Measurements from ENCODE around the gene PRKCA. TPM values are rescaled to one million over a fixed set of nuclear protein-coding genes. Genes with fewer than 3 reads are reported as not detected.

PRKCA gene
- total RNA-seq, 1 experiment from 2014 or later = 22.6 TPM

DNA sequence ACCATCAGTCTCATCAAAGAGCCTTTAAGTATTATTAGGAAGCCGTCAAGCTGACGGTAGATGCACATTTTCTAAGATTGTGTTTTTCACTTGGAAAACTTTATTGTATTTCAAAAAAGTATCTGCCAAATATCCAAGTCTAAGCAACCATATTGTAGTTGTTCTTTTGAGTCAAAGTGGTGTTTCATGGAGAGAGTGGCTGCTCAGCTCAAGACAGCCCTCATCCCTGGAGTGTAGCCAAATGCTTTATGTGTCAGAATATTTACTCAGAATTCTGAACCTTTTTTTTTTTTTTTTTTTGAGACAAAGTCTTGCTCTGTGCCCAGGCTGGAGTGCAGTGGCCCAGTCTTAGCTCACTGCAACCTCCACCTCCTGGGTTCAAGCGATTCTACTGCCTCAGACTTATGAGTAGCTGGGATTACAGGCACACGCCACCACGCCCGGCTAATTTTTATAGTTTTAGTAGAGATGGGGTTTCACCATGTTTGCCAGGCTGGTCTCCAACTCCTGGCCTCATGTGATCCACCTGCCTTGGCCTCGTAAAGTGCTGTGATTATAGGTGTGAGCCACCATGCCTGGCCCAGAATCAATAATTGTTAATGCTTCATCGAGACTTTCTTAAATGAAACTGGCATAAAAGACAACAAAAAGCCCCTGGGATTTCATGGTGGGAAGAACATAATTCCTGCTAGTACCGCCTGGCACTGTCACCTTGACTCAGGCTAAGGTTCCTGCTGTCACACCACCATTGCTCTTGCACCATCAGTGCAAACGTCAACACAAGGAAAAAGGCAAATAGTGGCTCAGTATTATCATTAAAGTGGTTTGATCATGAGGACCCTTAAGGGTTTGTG is 45.5 kb downstream of the PRKCA start:
- H3K4me3 ChIP-seq (ENCODE audit: low read length) = peak overlapping the region; percentile 51; the same call in 1 of the 2 replicates
- no peaks in the 10 kb centered on the region for H3K9me2 ChIP-seq (replicated peaks; ENCODE audit: low read length)
- peak overlapping the region; percentile 90 for H3K27ac ChIP-seq (ENCODE audit: low read length)
- TF ChIP-seq, protein P1, sequence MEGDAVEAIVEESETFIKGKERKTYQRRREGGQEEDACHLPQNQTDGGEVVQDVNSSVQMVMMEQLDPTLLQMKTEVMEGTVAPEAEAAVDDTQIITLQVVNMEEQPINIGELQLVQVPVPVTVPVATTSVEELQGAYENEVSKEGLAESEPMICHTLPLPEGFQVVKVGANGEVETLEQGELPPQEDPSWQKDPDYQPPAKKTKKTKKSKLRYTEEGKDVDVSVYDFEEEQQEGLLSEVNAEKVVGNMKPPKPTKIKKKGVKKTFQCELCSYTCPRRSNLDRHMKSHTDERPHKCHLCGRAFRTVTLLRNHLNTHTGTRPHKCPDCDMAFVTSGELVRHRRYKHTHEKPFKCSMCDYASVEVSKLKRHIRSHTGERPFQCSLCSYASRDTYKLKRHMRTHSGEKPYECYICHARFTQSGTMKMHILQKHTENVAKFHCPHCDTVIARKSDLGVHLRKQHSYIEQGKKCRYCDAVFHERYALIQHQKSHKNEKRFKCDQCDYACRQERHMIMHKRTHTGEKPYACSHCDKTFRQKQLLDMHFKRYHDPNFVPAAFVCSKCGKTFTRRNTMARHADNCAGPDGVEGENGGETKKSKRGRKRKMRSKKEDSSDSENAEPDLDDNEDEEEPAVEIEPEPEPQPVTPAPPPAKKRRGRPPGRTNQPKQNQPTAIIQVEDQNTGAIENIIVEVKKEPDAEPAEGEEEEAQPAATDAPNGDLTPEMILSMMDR (conservative IDR thresholded peaks at IDR 0.05; ENCODE audit: low read depth, low read length) = no peak
- ATAC-seq (peak; percentile 24), DNase-seq (peak; percentile 83)
- H3K36me3 ChIP-seq (ENCODE audit: low read depth, low read length) = no peaks in the 10 kb centered on the region
- peaks cover 17% of the 10 kb centered on the region for H3F3A ChIP-seq (ENCODE audit: low read length, unreplicated experiment)
- BruUV-seq (replicated peaks) = no TSS peak
- no peaks in the 10 kb centered on the region for H3K9me3 ChIP-seq (ENCODE audit: low read length)
- no peak overlapping the region for H3K9ac ChIP-seq (ENCODE audit: low read length)
- H3K4me1 ChIP-seq (ENCODE audit: insufficient read depth, low read length) = peaks cover 62% of the 10 kb centered on the region
- intact Hi-C loops (cut with micrococcal nuclease) = loop anchor here (1.0 to 5.0 kb wide), 7 partner anchors 26 to 277 kb away; no protein-coding TSS in a partner anchor
- no peak overlapping the region for H2AFZ ChIP-seq (ENCODE audit: low read length)
- CTCF ChIA-PET = no interaction called here
- no peaks in the 10 kb centered on the region for H3K27me3 ChIP-seq (ENCODE audit: low read length)
- H3K4me2 ChIP-seq (ENCODE audit: low read length) = peak overlapping the region; percentile 84
- POLR2A ChIA-PET (ENCODE audit: unreplicated experiment) = interaction anchor here (0.6 kb wide), 2 partner anchors 21 to 34 kb away, joined by 4 to 8 read pairs; no protein-coding TSS in a partner anchor
- no peaks in the 10 kb centered on the region for H4K20me1 ChIP-seq (ENCODE audit: low read length)
- H3K79me2 ChIP-seq (ENCODE audit: low read length) = peaks cover 76% of the 10 kb centered on the region

DNA sequence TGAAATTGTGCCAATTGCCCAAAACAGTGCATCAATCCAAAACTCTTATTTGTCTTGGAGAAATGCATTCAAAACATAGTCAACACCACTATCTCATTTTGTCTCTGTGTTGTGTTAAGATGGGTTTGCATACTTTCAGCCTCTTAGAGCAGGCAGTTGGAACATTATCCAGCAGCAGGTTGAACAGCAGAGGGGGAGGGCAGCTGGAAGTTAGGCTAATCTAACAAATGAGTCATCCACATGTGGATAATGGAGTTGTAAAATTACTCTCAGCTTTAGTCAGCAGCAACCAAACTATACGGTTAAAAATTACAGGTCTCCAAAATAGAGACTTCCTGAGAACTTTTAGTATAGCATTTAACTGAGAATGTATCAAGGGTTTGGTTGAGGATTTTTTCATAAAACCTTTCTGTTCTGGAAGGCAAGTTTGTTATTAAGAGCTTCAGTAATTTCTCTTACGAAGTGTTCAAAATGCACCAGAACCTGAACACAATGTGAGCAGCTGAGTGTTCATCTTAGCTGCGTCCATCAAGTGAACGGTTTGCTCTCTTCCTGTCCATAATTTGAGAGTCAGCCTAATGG is 46.3 kb downstream of the PRKCA start:
- Histone ChIP-seq H3K9me2 (replicated peaks; ENCODE audit: low read length) (no peaks in the 10 kb centered on the region), H3K4me2 (ENCODE audit: low read length) (peak overlapping the region; percentile 84), H3K4me3 (ENCODE audit: low read length) (peak overlapping the region; percentile 51), H4K20me1 (ENCODE audit: low read length) (no peaks in the 10 kb centered on the region), H3K27me3 (ENCODE audit: low read length) (no peaks in the 10 kb centered on the region), H3K36me3 (ENCODE audit: low read depth, low read length) (no peaks in the 10 kb centered on the region), H3K4me1 (ENCODE audit: insufficient read depth, low read length) (peaks cover 62% of the 10 kb centered on the region), H3K9me3 (ENCODE audit: low read length) (no peaks in the 10 kb centered on the region), H3K27ac (ENCODE audit: low read length) (peak overlapping the region; percentile 90), H3F3A (ENCODE audit: low read length, unreplicated experiment) (peaks cover 17% of the 10 kb centered on the region), H3K79me2 (ENCODE audit: low read length) (peaks cover 75% of the 10 kb centered on the region), H3K9ac (ENCODE audit: low read length) (peak overlapping the region; percentile 34), H2AFZ (ENCODE audit: low read length) (peak overlapping the region; percentile 56; the same call in 1 of the 2 replicates)
- ATAC-seq (peak; percentile 82), DNase-seq (peak; percentile 92)
- CTCF ChIA-PET = interaction anchor here (0.6 kb wide), 1 partner anchor 31 kb away, joined by 3 read pairs; no protein-coding TSS in a partner anchor
- intact Hi-C loops (cut with micrococcal nuclease) = loop anchor here (1.0 to 5.0 kb wide), 7 partner anchors 26 to 276 kb away; no protein-coding TSS in a partner anchor
- TF ChIP-seq EZH2 (IDR thresholded peaks at IDR 0.05; ENCODE audit: low read length, unreplicated experiment) (no peak), EZH2phosphoT487 (IDR thresholded peaks at IDR 0.05; ENCODE audit: borderline replicate concordance, low read length) (no peak)
- TF ChIP-seq, protein P1 (conservative IDR thresholded peaks at IDR 0.05; ENCODE audit: low read depth, low read length) = no peak
- POLR2A ChIA-PET (ENCODE audit: unreplicated experiment) = no interaction called here
- BruUV-seq (replicated peaks) = no TSS peak
